Stimulated activated CD4-positive, alpha-beta T cell treated with anti-CD3 and anti-CD28 coated beads, TNF-alpha, amount 100 ng/mL, for 24 hours (primary cell): ENCODE data around the gene KLK7.
A peak's percentile ranks its signal among the peaks of the same experiment; 100 is the strongest.

Experiments used
- DNase-seq, 3 experiments: peaks; one replicate each; pipeline ENCODE4 v3.0.0-alpha.2; 2020; ENCODE audit warnings: low read depth in 3 of 3

The KLK7 gene

GRCh38 chr19:50983625-50984292, at the start of gene KLK7:
TSS of gene KLK7 (minus strand) at chr19:50983917. CDS start at chr19:50982399, 1,518 bp downstream.
- DNase-seq: no peak

- DNase-seq: no peak
Measured at GRCh38 chr19:51031880-51032225, 48.1 kb upstream of the KLK7 start.

- no peak for DNase-seq
Measured at GRCh38 chr19:51031220-51031879, 47.6 kb upstream of the KLK7 start.

- DNase-seq: no peak
Measured at GRCh38 chr19:51030631-51031030, 46.9 kb upstream of the KLK7 start.

- DNase-seq: no peak
Measured at GRCh38 chr19:51029718-51030117, 46.0 kb upstream of the KLK7 start.

GRCh38 chr19:51027873-51028272, 44.2 kb upstream of the KLK7 start:
- no peak for DNase-seq

- DNase-seq: no peak
Measured at GRCh38 chr19:51027126-51027806, 43.5 kb upstream of the KLK7 start.

GRCh38 chr19:51026554-51026831, 42.8 kb upstream of the KLK7 start, which contains the start of gene KLK11:
TSS of gene KLK11 (minus strand) at chr19:51026616. CDS start at chr19:51025631, 985 bp downstream.
- DNase-seq: no peak

GRCh38 chr19:51025809-51026553, 42.3 kb upstream of the KLK7 start:
- DNase-seq: no peak

GRCh38 chr19:51025401-51025800, 41.7 kb upstream of the KLK7 start:
- no peak for DNase-seq

GRCh38 chr19:51024924-51025323, 41.2 kb upstream of the KLK7 start:
- no peak for DNase-seq

- DNase-seq: no peak
Measured at GRCh38 chr19:51023946-51024345, 40.2 kb upstream of the KLK7 start.

GRCh38 chr19:51022526-51022925, 38.8 kb upstream of the KLK7 start:
- no peak for DNase-seq

- no peak for DNase-seq
Measured at GRCh38 chr19:51020988-51021651, 37.4 kb upstream of the KLK7 start.

GRCh38 chr19:51019544-51019925, 35.8 kb upstream of the KLK7 start, which contains the start of gene KLK10:
TSS of gene KLK10 (minus strand) at chr19:51019709. CDS start at chr19:51019130, 579 bp downstream.
- DNase-seq: no peak

- DNase-seq: no peak
Measured at GRCh38 chr19:51018745-51019543, 35.2 kb upstream of the KLK7 start.

- DNase-seq: peak; percentile 16 to 75 (median 47)
Measured at GRCh38 chr19:51016798-51017683, 33.3 kb upstream of the KLK7 start.

GRCh38 chr19:51015691-51016267, 32.1 kb upstream of the KLK7 start:
- DNase-seq: no peak

- no peak for DNase-seq
Measured at GRCh38 chr19:51014242-51014641, 30.5 kb upstream of the KLK7 start.
